A549 (cell line): ENCODE data around the gene OBSCN. TPM values are rescaled to one million over a fixed set of nuclear protein-coding genes. Genes with fewer than 3 reads are reported as not detected.

Experiments used
- ATAC-seq, 2 experiments: fragments of 200-7000 bp in 1 of 2; fragments of >200 bp in 1 of 2; cut with Nextera tagmentation in 1 of 2; cut with Tn5 transposase in 1 of 2; 3 replicates each; pipeline versions ENCODE4 v1.8.0 to v1.9.1; 2018 to 2020; ENCODE audit warnings: mild to moderate bottlenecking in 1 of 2, moderate library complexity in 1 of 2
- CTCF ChIA-PET: fragments of 300-600 bp; sonication (Branson Sonifier 250); formaldehyde crosslinking; extraction: SDS; loops from one replicate; lab custom pipeline; 2021; ENCODE audit warnings: antibody characterized with exemption, inconsistent platforms; lab: Yijun Ruan, JAX
- POLR2A ChIA-PET: fragments of 350-600 bp; formaldehyde crosslinking; extraction: SDS; loops from one replicate; lab custom pipeline; 2021; ENCODE audit warnings: antibody characterized with exemption, inconsistent platforms; lab: Yijun Ruan, JAX
- DNase-seq, 2 experiments: peaks; one replicate each; pipeline versions ENCODE4 v3.0.0 to v3.0.0-alpha.2; 2011 to 2016; ENCODE audit warnings: low read depth in 1 of 2, low spot score in 1 of 2
- FAIRE-seq: peaks from 2 replicates; lab custom pipeline; 2011; peaks lifted over from hg19 to GRCh38; lab: Jason Lieb, UNC
- H3K27ac ChIP-seq, 2 experiments: fragments of >200 bp; sonication (Bioruptor Twin); formaldehyde crosslinking; 3 replicates each; pipeline ENCODE4 v1.5.1; 2016 to 2017
- H3K4me1 ChIP-seq: fragments of >200 bp; sonication (Bioruptor Twin); formaldehyde crosslinking; 3 replicates; pipeline ENCODE4 v1.6.1; 2016
- H3K4me2 ChIP-seq: fragments of >200 bp; sonication (Bioruptor Twin); formaldehyde crosslinking; 3 replicates; pipeline ENCODE4 v1.6.1; 2016
- H3K4me3 ChIP-seq: fragments of >200 bp; sonication (Bioruptor Twin); formaldehyde crosslinking; 3 replicates; pipeline ENCODE4 v1.5.1; 2016
- H3K9me3 ChIP-seq: fragments of >200 bp; sonication (Bioruptor Twin); formaldehyde crosslinking; 3 replicates; pipeline ENCODE4 v1.6.1; 2016
- BCL3 ChIP-seq: fragments of >200 bp; sonication (Bioruptor Twin); formaldehyde crosslinking; IDR thresholded peaks from 3 replicates; pipeline ENCODE4 v1.6.1; 2016
- CBX8 ChIP-seq: fragments of 200-600 bp; sonication (generic); IDR thresholded peaks from 2 replicates; pipeline ENCODE4 v1.6.1; 2016
- CHD2 ChIP-seq: fragments of 150-350 bp; IDR thresholded peaks from 2 replicates; pipeline ENCODE4 v1.6.1; 2014; ENCODE audit warnings: low read length; ENCODE audit not compliant: partially characterized antibody
- ELK1 ChIP-seq: fragments of 150-350 bp; IDR thresholded peaks from 2 replicates; pipeline ENCODE4 v1.6.1; 2014; ENCODE audit warnings: low read depth, mild to moderate bottlenecking, low read length
- EP300 ChIP-seq, 2 experiments: fragments of >200 bp; sonication (Bioruptor Twin); formaldehyde crosslinking; IDR thresholded peaks; 2 replicates in 1 of 2; 3 replicates in 1 of 2; pipeline ENCODE4 v1.6.1; 2016 to 2017
- HMGXB4 ChIP-seq: fragments of 250-450 bp; sonication (Bioruptor Pico); IDR thresholded peaks from 2 replicates; pipeline ENCODE4 v1.5.0; 2021; ENCODE audit warnings: mild to moderate bottlenecking, moderate library complexity, borderline replicate concordance
- HOXB13 ChIP-seq: fragments of 250-450 bp; sonication (Bioruptor Pico); IDR thresholded peaks from 2 replicates; pipeline ENCODE4 v1.5.0; 2020; ENCODE audit warnings: low read depth, mild to moderate bottlenecking, moderate library complexity
- JUN ChIP-seq, 2 experiments: fragments of >200 bp; sonication (Bioruptor Twin); formaldehyde crosslinking; IDR thresholded peaks; 2 replicates in 1 of 2; 3 replicates in 1 of 2; pipeline ENCODE4 v1.6.1; 2016 to 2017
- JUNB ChIP-seq: fragments of >200 bp; sonication (Bioruptor Twin); formaldehyde crosslinking; IDR thresholded peaks from 2 replicates; pipeline ENCODE4 v1.6.1; 2016
- KDM5A ChIP-seq: fragments of 200-600 bp; sonication (generic); IDR thresholded peaks from 2 replicates; pipeline ENCODE4 v1.6.1; 2016; ENCODE audit warnings: antibody characterized with exemption, mild to moderate bottlenecking
- REST ChIP-seq: fragments of 200-600 bp; sonication (generic); IDR thresholded peaks from 2 replicates; pipeline ENCODE4 v1.6.1; 2016; ENCODE audit warnings: antibody characterized with exemption, mild to moderate bottlenecking, moderate library complexity
- RFX5 ChIP-seq: fragments of 450-650 bp; IDR thresholded peaks from 2 replicates; pipeline ENCODE4 v1.7.1; 2014; ENCODE audit warnings: antibody characterized with exemption, mild to moderate bottlenecking, moderate library complexity
- ZC3H11A ChIP-seq: fragments of 450-650 bp; IDR thresholded peaks from 2 replicates; pipeline ENCODE4 v1.6.1; 2014; ENCODE audit warnings: antibody characterized with exemption, mild to moderate bottlenecking
- ZFP36 ChIP-seq: fragments of 450-650 bp; IDR thresholded peaks from 2 replicates; pipeline ENCODE4 v1.6.1; 2014; ENCODE audit warnings: borderline replicate concordance; ENCODE audit not compliant: partially characterized antibody
- WGBS: methylation state at CpG from one replicate; pipeline ENCODE4 v1.1.6; 2017; ENCODE audit errors: missing lambda C conversion rate; 5-methylcytosine and 5-hydroxymethylcytosine counted together
- polyA plus RNA-seq, 4 experiments: library from polyadenylated mRNA; depleted of rRNA in 3 of 4; stranded (reverse); fragments of >200 nt; fragmentation: RNase III in 1 of 4; extraction: RNeasy Plus Mini Kit Qiagen cat#74134 plus additional on column Dnase treatment in 1 of 4; gene quantifications; 2 replicates in 3 of 4; 3 replicates in 1 of 4; pipeline ENCODE4 v1.2.3, GENCODE V29; 2011 to 2017

OBSCN gene
- polyA plus RNA-seq, 2 of the 4 experiments (the other 2 are of a cell fraction): 3.1 to 6.8 TPM

- ATAC-seq (no peak), DNase-seq (no peak), FAIRE-seq (no peak)
- WGBS: 74% methylated on average over 7 of the region's 7 CpGs
- TF ChIP-seq HMGXB4 (CRISPR knock-in tag) (no peak), REST (no peak), HOXB13 (CRISPR knock-in tag) (no peak), ZFP36 (no peak), JUNB (no peak), ZC3H11A (no peak), CHD2 (no peak), EP300 (IDR thresholded peaks at IDR 0.05) (no peak), RFX5 (no peak), JUN (IDR thresholded peaks at IDR 0.05) (no peak), CBX8 (no peak), BCL3 (no peak)
- H3K4me1 ChIP-seq: peaks cover 9% of the 10 kb centered on the region; the same call in 1 of the 3 replicates
- CTCF ChIA-PET: interaction anchor here (2.1 kb wide), 1 partner anchor 40 kb away, joined by 5 read pairs; no protein-coding TSS in a partner anchor
- H3K4me3 ChIP-seq: no peak overlapping the region
- no peak overlapping the region for H3K27ac ChIP-seq
- no peak overlapping the region for H3K4me2 ChIP-seq
- H3K9me3 ChIP-seq: no peaks in the 10 kb centered on the region
- POLR2A ChIA-PET: no interaction called here
These were observed 37.2 kb upstream of the OBSCN start for GRCh38 chr1:228170666-228171065.

GRCh38 chr1:228171221-228171891 is 36.5 kb upstream of the OBSCN start:
- TF ChIP-seq ELK1 (no peak), KDM5A (no peak), ZC3H11A (no peak)
- DNase-seq: no peak
- no peak overlapping the region for H3K4me3 ChIP-seq
- 76% methylated on average over 8 of the region's 10 CpGs for WGBS
- ChIA-PET CTCF (interaction anchor here (2.1 kb wide), 1 partner anchor 41 kb away, joined by 5 read pairs; no protein-coding TSS in a partner anchor), POLR2A (no interaction called here)
- no peak for FAIRE-seq
- peaks cover 9% of the 10 kb centered on the region; the same call in 1 of the 3 replicates for H3K4me1 ChIP-seq
- no peak overlapping the region for H3K4me2 ChIP-seq
- H3K27ac ChIP-seq: no peak overlapping the region
- H3K9me3 ChIP-seq: no peaks in the 10 kb centered on the region
- ATAC-seq: no peak
